ENCODE measurements around the gene OTX2. TPM values are rescaled to one million over a fixed set of nuclear protein-coding genes. Genes with fewer than 3 reads are reported as not detected.

Gene OTX2
- total RNA-seq, 1 experiment from 2014 or later, result 30.1 TPM

DNA sequence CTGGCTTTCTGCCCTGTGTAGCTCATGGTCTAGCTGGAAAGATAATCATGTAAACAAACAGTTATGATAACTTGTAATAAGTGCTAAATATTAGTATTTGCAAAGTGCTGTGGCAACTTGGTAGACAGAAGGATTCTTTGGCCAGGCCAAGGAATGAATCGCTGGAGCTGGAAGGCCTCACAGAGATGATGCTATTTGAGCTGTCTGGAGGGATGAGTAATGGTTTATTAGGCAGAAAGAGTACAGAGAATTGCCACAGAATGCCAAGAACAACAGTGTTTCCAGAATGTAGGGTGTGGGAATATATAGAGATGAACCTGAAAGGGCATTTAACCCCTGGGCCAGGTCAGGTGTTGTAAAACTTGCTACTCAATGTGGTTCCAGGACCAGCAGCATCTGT, 27.6 kb downstream of the OTX2 start (continued):
- TF ChIP-seq IRF1 (CRISPR knock-in tag; IDR thresholded peaks at IDR 0.05) (no peak), GABPB1 (CRISPR knock-in tag; IDR thresholded peaks at IDR 0.05) (no peak), RORB (CRISPR knock-in tag; IDR thresholded peaks at IDR 0.05) (no peak), ETV6 (CRISPR knock-in tag; IDR thresholded peaks at IDR 0.05) (no peak), FOXP4 (CRISPR knock-in tag; IDR thresholded peaks at IDR 0.05) (no peak), OVOL2 (CRISPR knock-in tag; IDR thresholded peaks at IDR 0.05; ENCODE audit: borderline replicate concordance) (no peak), GRHL2 (CRISPR knock-in tag; IDR thresholded peaks at IDR 0.05; ENCODE audit: insufficient replicate concordance, severe bottlenecking) (no peak)
- TF ChIP-seq, protein P1, sequence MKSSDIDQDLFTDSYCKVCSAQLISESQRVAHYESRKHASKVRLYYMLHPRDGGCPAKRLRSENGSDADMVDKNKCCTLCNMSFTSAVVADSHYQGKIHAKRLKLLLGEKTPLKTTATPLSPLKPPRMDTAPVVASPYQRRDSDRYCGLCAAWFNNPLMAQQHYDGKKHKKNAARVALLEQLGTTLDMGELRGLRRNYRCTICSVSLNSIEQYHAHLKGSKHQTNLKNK (CRISPR knock-in tag; IDR thresholded peaks at IDR 0.05), result no peak

GRCh38 chr14:56774503-56774902, 35.8 kb downstream of the OTX2 start:
- POLR2A ChIA-PET, result interaction anchor here (0.6 kb wide), 1 partner anchor 12 kb away, joined by 5 read pairs; no protein-coding TSS in a partner anchor
- CTCF ChIA-PET, result interaction anchor here (1.2 to 1.3 kb wide), 2 partner anchors 24 to 88 kb away, joined by 3 to 4 read pairs; no protein-coding TSS in a partner anchor
- no peaks in the 10 kb centered on the region for H3K36me3 Mint-ChIP-seq
- DNase-seq (ENCODE audit: low spot score) (no peak), ATAC-seq (0 out of 2 replicates have a peak, but pooled peaks have one; percentile 32)
- H3K27ac Mint-ChIP-seq, result no peak overlapping the region
- H3K4me1 Mint-ChIP-seq, result peaks cover 7% of the 10 kb centered on the region
- no peak overlapping the region for H3K4me3 Mint-ChIP-seq
- H3K9me3 Mint-ChIP-seq, result no peaks in the 10 kb centered on the region
- no peaks in the 10 kb centered on the region for H3K27me3 Mint-ChIP-seq (ENCODE audit: low read depth)
- TF ChIP-seq, protein P2, sequence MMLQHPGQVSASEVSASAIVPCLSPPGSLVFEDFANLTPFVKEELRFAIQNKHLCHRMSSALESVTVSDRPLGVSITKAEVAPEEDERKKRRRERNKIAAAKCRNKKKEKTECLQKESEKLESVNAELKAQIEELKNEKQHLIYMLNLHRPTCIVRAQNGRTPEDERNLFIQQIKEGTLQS (CRISPR knock-in tag; conservative IDR thresholded peaks at IDR 0.05), result no peak
- TF ChIP-seq STAT6 (CRISPR knock-in tag; conservative IDR thresholded peaks at IDR 0.05; ENCODE audit: low read depth), result no peak
- TF ChIP-seq SP1 (CRISPR knock-in tag; conservative IDR thresholded peaks at IDR 0.05), result no peak
- no peak for TF ChIP-seq ZNF281 (CRISPR knock-in tag; IDR thresholded peaks at IDR 0.05)
- TF ChIP-seq NR2C2 (CRISPR knock-in tag; IDR thresholded peaks at IDR 0.05), result no peak
- TF ChIP-seq, protein P1 (CRISPR knock-in tag; IDR thresholded peaks at IDR 0.05), result no peak
- TF ChIP-seq ZNF232 (CRISPR knock-in tag; IDR thresholded peaks at IDR 0.05), result no peak
- no peak for TF ChIP-seq HMGA2 (CRISPR knock-in tag; IDR thresholded peaks at IDR 0.05)
- TF ChIP-seq JAZF1 (CRISPR knock-in tag; IDR thresholded peaks at IDR 0.05), result no peak
- TF ChIP-seq AR (CRISPR knock-in tag; IDR thresholded peaks at IDR 0.05), result no peak
- no peak for TF ChIP-seq SMAD4 (CRISPR knock-in tag; IDR thresholded peaks at IDR 0.05)
- TF ChIP-seq, protein P3, sequence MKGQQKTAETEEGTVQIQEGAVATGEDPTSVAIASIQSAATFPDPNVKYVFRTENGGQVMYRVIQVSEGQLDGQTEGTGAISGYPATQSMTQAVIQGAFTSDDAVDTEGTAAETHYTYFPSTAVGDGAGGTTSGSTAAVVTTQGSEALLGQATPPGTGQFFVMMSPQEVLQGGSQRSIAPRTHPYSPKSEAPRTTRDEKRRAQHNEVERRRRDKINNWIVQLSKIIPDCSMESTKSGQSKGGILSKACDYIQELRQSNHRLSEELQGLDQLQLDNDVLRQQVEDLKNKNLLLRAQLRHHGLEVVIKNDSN (CRISPR knock-in tag; IDR thresholded peaks at IDR 0.05), result no peak
- no peak for TF ChIP-seq FOXK1 (CRISPR knock-in tag; IDR thresholded peaks at IDR 0.05)
- no peak for TF ChIP-seq ZNF138 (CRISPR knock-in tag; conservative IDR thresholded peaks at IDR 0.05)
- TF ChIP-seq, protein P4, sequence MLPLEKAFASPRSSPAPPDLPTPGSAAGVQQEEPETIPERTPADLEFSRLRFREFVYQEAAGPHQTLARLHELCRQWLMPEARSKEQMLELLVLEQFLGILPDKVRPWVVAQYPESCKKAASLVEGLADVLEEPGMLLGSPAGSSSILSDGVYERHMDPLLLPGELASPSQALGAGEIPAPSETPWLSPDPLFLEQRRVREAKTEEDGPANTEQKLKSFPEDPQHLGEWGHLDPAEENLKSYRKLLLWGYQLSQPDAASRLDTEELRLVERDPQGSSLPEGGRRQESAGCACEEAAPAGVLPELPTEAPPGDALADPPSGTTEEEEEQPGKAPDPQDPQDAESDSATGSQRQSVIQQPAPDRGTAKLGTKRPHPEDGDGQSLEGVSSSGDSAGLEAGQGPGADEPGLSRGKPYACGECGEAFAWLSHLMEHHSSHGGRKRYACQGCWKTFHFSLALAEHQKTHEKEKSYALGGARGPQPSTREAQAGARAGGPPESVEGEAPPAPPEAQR (CRISPR knock-in tag; IDR thresholded peaks at IDR 0.05), result no peak
- no peak for TF ChIP-seq GABPB1 (CRISPR knock-in tag; IDR thresholded peaks at IDR 0.05)

Data from WTC11 (cell line).